ENCODE results near the gene CXXC5. TPM values are rescaled to one million over a fixed set of nuclear protein-coding genes. Genes with fewer than 3 reads are reported as not detected.
A peak's percentile ranks its signal among the peaks of the same experiment; 100 is the strongest.

The CXXC5 gene
- total RNA-seq, 6 donors from 2014 or later, result 25.7 to 39.5 (median 33.0) TPM

DNA sequence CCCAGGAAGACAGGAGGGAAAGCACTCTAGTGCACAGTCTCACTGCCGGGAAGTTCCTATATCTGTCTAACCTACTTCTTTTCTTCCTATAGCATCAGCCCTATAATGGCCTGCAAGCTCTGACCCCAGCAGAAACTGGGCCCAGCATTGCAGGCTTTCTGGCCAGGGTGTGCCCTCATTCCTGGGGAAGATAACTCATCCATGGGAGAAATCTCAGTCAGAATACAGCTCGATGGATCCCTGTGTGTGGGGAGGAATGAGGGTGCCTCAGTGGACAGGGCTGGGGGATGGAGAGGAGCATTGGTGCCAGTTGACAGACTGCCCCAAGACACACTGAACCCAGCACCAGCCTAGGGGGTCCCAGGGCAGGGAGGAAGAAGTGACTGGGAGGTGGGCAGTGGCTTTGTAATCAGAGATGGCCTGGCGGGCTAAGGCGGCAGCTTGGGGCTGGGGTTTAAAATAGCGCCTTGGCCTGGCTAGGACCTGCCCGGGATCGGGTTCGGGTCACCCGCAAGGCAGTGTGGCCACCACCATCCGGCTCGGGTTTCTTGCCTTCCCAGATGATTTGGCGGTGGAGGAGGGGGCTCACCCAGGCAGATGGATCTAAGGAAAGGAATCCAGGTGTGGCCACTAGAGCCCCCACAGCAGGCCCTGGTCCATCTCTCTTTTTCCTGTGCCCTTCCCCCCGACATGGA lies 7.6 kb upstream of the CXXC5 start:
- 87 to 94% methylated on average over 13 of the region's 13 CpGs for WGBS, 2 donors
- Histone ChIP-seq H3K27ac (no peak overlapping the region), H3K9me3 (no peaks in the 10 kb centered on the region), H3K27me3 (no peaks in the 10 kb centered on the region), H3K4me1 (peaks cover 35 to 55% (median 49%) of the 10 kb centered on the region in 4 donors), H3K36me3 (no peaks in the 10 kb centered on the region), H3K4me3 (no peak overlapping the region)
- ATAC-seq (ENCODE audit: low FRiP score in 2 of 2), result no peak
- TF ChIP-seq POLR2AphosphoS5 (IDR thresholded peaks at IDR 0.05), result no peak
- no peak for TF ChIP-seq EP300 (IDR thresholded peaks at IDR 0.05)
- no peak for TF ChIP-seq POLR2A (IDR thresholded peaks at IDR 0.05)
- TF ChIP-seq, protein P1, sequence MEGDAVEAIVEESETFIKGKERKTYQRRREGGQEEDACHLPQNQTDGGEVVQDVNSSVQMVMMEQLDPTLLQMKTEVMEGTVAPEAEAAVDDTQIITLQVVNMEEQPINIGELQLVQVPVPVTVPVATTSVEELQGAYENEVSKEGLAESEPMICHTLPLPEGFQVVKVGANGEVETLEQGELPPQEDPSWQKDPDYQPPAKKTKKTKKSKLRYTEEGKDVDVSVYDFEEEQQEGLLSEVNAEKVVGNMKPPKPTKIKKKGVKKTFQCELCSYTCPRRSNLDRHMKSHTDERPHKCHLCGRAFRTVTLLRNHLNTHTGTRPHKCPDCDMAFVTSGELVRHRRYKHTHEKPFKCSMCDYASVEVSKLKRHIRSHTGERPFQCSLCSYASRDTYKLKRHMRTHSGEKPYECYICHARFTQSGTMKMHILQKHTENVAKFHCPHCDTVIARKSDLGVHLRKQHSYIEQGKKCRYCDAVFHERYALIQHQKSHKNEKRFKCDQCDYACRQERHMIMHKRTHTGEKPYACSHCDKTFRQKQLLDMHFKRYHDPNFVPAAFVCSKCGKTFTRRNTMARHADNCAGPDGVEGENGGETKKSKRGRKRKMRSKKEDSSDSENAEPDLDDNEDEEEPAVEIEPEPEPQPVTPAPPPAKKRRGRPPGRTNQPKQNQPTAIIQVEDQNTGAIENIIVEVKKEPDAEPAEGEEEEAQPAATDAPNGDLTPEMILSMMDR (IDR thresholded peaks at IDR 0.05), result no peak
- no peak for DNase-seq

DNA sequence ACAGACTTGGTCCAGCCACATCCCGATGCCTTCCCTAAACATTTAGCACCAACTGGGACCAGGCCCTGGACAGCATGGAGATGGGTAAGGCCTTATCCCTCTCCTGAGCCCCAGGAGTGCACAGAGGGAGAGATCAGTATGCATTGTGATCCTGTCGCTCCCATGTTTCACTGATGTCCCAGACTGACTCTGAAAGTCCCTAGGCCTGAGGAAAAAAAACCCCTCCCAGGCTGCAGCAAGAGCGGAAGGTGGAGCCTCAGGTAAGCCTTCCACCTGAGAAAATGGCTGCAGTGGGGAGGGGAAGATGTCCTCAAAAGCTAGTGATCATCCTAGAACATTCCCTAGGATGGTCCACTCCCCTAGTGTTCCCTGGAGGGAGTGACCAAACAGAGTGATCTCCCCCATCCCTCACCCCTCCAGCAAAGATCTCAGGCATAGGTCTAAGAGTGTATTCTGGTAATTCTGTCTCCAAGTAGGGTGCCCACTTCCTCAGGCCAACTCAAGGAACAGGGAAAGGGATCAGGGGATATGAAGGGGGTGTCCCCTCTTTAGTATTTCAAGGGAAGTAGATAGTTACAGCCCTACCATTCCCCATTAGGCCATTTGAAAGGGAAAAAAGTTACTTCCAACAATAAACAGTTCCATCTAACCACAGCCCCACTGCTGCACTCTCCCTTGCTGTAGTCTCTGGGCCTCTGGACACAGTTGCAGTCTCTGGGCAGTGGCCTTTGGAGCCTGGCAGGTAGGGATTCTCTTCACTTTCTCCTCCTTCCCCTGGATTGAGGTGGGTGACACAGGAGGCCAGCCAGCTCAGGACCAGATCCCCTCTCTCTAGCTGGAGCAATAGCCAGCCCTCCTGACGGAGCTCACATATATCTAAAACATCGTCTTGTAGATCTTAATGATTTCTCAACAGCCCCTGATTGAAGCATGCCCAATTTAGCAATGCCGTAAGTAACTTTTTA lies 6.8 kb upstream of the CXXC5 start:
- no peaks in the 10 kb centered on the region for H3K27me3 ChIP-seq
- TF ChIP-seq EP300 (IDR thresholded peaks at IDR 0.05) (no peak), POLR2A (IDR thresholded peaks at IDR 0.05) (no peak), POLR2AphosphoS5 (IDR thresholded peaks at IDR 0.05) (no peak)
- TF ChIP-seq, protein P1 (IDR thresholded peaks at IDR 0.05), result no peak
- H3K4me3 ChIP-seq, result no peak overlapping the region
- DNase-seq (peak in 1 of 2 donors; percentile 15), ATAC-seq (ENCODE audit: low FRiP score in 2 of 2) (no peak)
- H3K36me3 ChIP-seq, result no peaks in the 10 kb centered on the region
- no peaks in the 10 kb centered on the region for H3K9me3 ChIP-seq
- H3K27ac ChIP-seq, result peak overlapping the region in 1 of 4 donors; percentile 3
- 83 to 87% methylated on average over 6 of the region's 6 CpGs for WGBS, 2 donors
- H3K4me1 ChIP-seq, result peaks cover 26 to 47% (median 41%) of the 10 kb centered on the region in 4 donors

DNA sequence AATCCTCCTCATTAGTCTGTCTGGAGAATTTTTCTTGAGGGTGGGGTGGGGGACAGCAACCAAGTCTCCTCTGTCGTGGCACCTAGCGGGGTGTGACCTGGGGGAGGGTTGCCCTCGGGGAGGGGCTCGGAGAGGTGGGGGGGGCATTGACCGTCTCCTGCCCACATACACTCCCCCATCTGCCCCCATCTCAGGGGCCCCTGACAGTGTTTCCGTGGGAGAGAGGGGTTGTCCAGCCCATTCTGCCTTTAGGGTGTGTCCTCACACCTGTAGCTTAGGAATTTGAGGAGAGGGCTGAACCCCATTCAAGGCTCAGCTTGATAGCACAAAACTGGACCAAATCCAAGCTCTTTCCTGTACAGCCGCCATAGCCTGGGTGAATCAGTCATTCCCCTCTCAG lies 5.9 kb upstream of the CXXC5 start:
- DNase-seq, result peak in 1 of 2 donors; percentile 12
- Histone ChIP-seq H3K4me3 (no peak overlapping the region), H3K36me3 (no peaks in the 10 kb centered on the region), H3K4me1 (peaks cover 24 to 45% (median 37%) of the 10 kb centered on the region in 4 donors), H3K27ac (no peak overlapping the region), H3K9me3 (no peaks in the 10 kb centered on the region), H3K27me3 (no peaks in the 10 kb centered on the region)
- no peak for ATAC-seq (ENCODE audit: low FRiP score in 2 of 2)
- TF ChIP-seq EP300 (IDR thresholded peaks at IDR 0.05), result no peak
- TF ChIP-seq POLR2A (IDR thresholded peaks at IDR 0.05), result no peak
- WGBS, 2 donors, result 59 to 65% methylated on average over 2 to 7 of the region's 7 CpGs

DNA sequence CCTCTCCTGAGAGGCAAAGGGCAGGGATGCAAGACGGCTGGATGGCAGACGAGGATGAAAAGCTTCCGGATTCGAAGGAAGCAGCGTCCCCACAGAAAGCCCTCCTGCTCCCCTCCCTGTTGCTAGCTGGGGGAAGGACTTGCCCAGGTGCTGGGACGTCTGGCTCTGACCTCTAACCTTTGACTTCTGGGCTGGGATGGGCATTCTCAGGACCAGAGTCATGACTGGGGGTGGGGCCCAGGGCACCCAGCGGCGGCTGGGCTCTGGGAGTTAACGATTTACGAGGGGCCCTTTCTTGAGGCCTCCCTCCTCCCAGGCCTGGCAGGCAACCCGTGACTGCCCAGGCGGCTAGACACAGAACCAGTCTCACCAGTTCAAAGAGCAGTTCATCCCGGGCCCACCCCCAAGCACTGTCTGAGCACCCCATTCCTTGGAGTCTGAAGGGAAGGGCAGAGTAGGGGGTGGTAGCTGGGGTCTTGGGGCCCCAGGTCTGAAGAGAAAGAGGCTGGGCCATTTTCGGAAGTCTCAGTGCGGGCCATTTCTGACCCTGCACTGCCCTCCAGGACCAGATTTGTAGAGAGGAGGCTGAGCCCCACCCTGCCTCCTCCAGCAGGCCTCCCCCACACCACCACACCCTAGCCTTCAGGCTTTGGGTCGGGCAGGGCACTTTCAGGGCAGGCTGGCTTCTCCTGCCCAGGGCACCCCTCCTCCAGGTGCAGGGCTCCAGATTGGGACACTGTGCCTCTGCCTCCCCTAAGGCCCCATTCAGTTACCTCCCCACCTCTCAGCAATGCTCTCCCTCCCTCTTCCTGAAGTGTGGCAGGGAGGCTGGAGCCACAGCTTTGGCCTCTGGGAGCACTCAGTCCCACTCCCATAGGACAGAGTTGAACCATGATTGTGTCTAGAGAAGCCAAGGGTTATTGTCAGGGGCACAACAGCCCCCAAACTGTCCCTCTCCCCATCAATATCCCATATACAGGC lies 5.0 kb upstream of the CXXC5 start:
- TF ChIP-seq, protein P1 (IDR thresholded peaks at IDR 0.05), result no peak
- TF ChIP-seq POLR2AphosphoS5 (IDR thresholded peaks at IDR 0.05) (no peak), EP300 (IDR thresholded peaks at IDR 0.05) (no peak), POLR2A (IDR thresholded peaks at IDR 0.05) (no peak)
- H3K9me3 ChIP-seq, result no peaks in the 10 kb centered on the region
- H3K4me1 ChIP-seq, result peaks cover 26 to 44% (median 38%) of the 10 kb centered on the region in 4 donors
- peak; percentile 74 to 75 for DNase-seq
- H3K27ac ChIP-seq, result peak overlapping the region in 3 of 4 donors; percentile 27 to 58 (median 43)
- ATAC-seq (ENCODE audit: low FRiP score in 2 of 2), result peak in 1 of 2 donors; percentile 46
- H3K4me3 ChIP-seq, result no peak overlapping the region
- no peaks in the 10 kb centered on the region for H3K27me3 ChIP-seq
- no peaks in the 10 kb centered on the region for H3K36me3 ChIP-seq
- 52 to 65% methylated on average over 8 to 11 of the region's 16 CpGs for WGBS, 2 donors
